ENCODE data around the gene LAMA2. TPM values are rescaled to one million over a fixed set of nuclear protein-coding genes. Genes with fewer than 3 reads are reported as not detected.

The LAMA2 gene
- total RNA-seq, 1 donor from 2014 or later = 11.4 TPM

GRCh38 chr6:129497481-129498441, 614.8 kb downstream of the LAMA2 start:
- DNase-seq (ENCODE audit: low spot score in 2 of 2) (no peak), FAIRE-seq (no peak)

GRCh38 chr6:129498541-129498940, 615.6 kb downstream of the LAMA2 start:
- no peak for DNase-seq (ENCODE audit: low spot score in 2 of 2)
- FAIRE-seq = no peak

GRCh38 chr6:129498950-129499842, 616.3 kb downstream of the LAMA2 start:
- FAIRE-seq = peak; percentile 82
- DNase-seq (ENCODE audit: low spot score in 2 of 2) = peak in 1 of 2 donors; percentile 17

- DNase-seq (ENCODE audit: low spot score in 2 of 2) (no peak), FAIRE-seq (no peak)
Observed at GRCh38 chr6:129499843-129500219, 616.9 kb downstream of the LAMA2 start.

GRCh38 chr6:129500958-129501739, 618.2 kb downstream of the LAMA2 start:
- DNase-seq (ENCODE audit: low spot score in 2 of 2) (peak in 1 of 2 donors; percentile 12), FAIRE-seq (no peak)

- DNase-seq (ENCODE audit: low spot score in 2 of 2) (no peak), FAIRE-seq (no peak)
Observed at GRCh38 chr6:129501740-129502660, 619.1 kb downstream of the LAMA2 start.

GRCh38 chr6:129504456-129504855, 621.5 kb downstream of the LAMA2 start:
- FAIRE-seq = no peak
- DNase-seq (ENCODE audit: low spot score in 2 of 2) = no peak

GRCh38 chr6:129507059-129507807, 624.3 kb downstream of the LAMA2 start:
- DNase-seq (ENCODE audit: low spot score in 2 of 2) (no peak), FAIRE-seq (no peak)

GRCh38 chr6:129507846-129508245, 624.9 kb downstream of the LAMA2 start:
- FAIRE-seq (no peak), DNase-seq (ENCODE audit: low spot score in 2 of 2) (no peak)

- FAIRE-seq = no peak
- DNase-seq (ENCODE audit: low spot score in 2 of 2) = no peak
Observed at GRCh38 chr6:129508477-129509145, 625.7 kb downstream of the LAMA2 start.

- no peak for DNase-seq (ENCODE audit: low spot score in 2 of 2)
- no peak for FAIRE-seq
Observed at GRCh38 chr6:129510950-129511349, 628.0 kb downstream of the LAMA2 start.

- no peak for DNase-seq (ENCODE audit: low spot score in 2 of 2)
Observed at GRCh38 chr6:129513471-129513870, 630.5 kb downstream of the LAMA2 start.

GRCh38 chr6:129515004-129515403, 632.1 kb downstream of the LAMA2 start:
- DNase-seq (ENCODE audit: low spot score in 2 of 2) = no peak
- no peak for FAIRE-seq

More at GRCh38 chr6:129513471-129513870, 630.5 kb downstream of the LAMA2 start:
- FAIRE-seq = no peak

GRCh38 chr6:129516005-129516404, 633.1 kb downstream of the LAMA2 start:
- no peak for FAIRE-seq
- DNase-seq (ENCODE audit: low spot score in 2 of 2) = no peak

GRCh38 chr6:129516787-129517186, 633.8 kb downstream of the LAMA2 start:
- DNase-seq (ENCODE audit: low spot score in 2 of 2) (no peak), FAIRE-seq (no peak)

GRCh38 chr6:129517288-129517687, 634.4 kb downstream of the LAMA2 start:
- FAIRE-seq = no peak
- DNase-seq (ENCODE audit: low spot score in 2 of 2) = no peak

GRCh38 chr6:129519750-129520149, 636.8 kb downstream of the LAMA2 start:
- FAIRE-seq = no peak
- no peak for DNase-seq (ENCODE audit: low spot score in 2 of 2)

- DNase-seq (ENCODE audit: low spot score in 2 of 2) = no peak
- FAIRE-seq = no peak
Observed at GRCh38 chr6:129521946-129522345, 639.0 kb downstream of the LAMA2 start.
